ENCODE measurements around the gene CRYZL1.

The CRYZL1 gene

GRCh38 chr21:33659568-33659949, 18.0 kb upstream of the CRYZL1 start:
- Histone ChIP-seq H3K4me1 (ENCODE audit: insufficient read depth, low read length) (no peaks in the 10 kb centered on the region), H3K27ac (ENCODE audit: low read length) (no peak overlapping the region), H4K20me1 (ENCODE audit: insufficient read depth, low read length) (no peaks in the 10 kb centered on the region; the same call in 1 of the 2 replicates), H3K9ac (ENCODE audit: low read depth, low read length) (no peak overlapping the region), H3K4me2 (ENCODE audit: insufficient read depth, low read length) (no peak overlapping the region), H3K4me3 (ENCODE audit: low read depth in 1 of 2, low read length in 2 of 2) (no peak overlapping the region), H3K36me3 (ENCODE audit: insufficient read depth, low read length) (no peaks in the 10 kb centered on the region), H3K9me3 (ENCODE audit: insufficient read depth, low read length, severe bottlenecking) (no peaks in the 10 kb centered on the region), H3K27me3 (ENCODE audit: insufficient read depth, low read length, poor library complexity) (no peaks in the 10 kb centered on the region), H2AFZ (ENCODE audit: low read depth, low read length) (no peak overlapping the region), H3K79me2 (ENCODE audit: insufficient read depth, low read length) (peaks cover 17% of the 10 kb centered on the region)
- no peak for DNase-seq
- ATAC-seq (ENCODE audit: insufficient read depth, low read depth): no peak
- TF ChIP-seq, protein P1, sequence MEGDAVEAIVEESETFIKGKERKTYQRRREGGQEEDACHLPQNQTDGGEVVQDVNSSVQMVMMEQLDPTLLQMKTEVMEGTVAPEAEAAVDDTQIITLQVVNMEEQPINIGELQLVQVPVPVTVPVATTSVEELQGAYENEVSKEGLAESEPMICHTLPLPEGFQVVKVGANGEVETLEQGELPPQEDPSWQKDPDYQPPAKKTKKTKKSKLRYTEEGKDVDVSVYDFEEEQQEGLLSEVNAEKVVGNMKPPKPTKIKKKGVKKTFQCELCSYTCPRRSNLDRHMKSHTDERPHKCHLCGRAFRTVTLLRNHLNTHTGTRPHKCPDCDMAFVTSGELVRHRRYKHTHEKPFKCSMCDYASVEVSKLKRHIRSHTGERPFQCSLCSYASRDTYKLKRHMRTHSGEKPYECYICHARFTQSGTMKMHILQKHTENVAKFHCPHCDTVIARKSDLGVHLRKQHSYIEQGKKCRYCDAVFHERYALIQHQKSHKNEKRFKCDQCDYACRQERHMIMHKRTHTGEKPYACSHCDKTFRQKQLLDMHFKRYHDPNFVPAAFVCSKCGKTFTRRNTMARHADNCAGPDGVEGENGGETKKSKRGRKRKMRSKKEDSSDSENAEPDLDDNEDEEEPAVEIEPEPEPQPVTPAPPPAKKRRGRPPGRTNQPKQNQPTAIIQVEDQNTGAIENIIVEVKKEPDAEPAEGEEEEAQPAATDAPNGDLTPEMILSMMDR (IDR thresholded peaks at IDR 0.05; ENCODE audit: borderline replicate concordance, extremely low read depth, low read length, poor library complexity, severe bottlenecking): no peak
- no peak for TF ChIP-seq EZH2 (IDR thresholded peaks at IDR 0.05; ENCODE audit: borderline replicate concordance, low read depth, low read length, severe bottlenecking)

GRCh38 chr21:33658919-33659567, 17.5 kb upstream of the CRYZL1 start:
- ATAC-seq (ENCODE audit: insufficient read depth, low read depth): no peak
- no peak for TF ChIP-seq EZH2 (IDR thresholded peaks at IDR 0.05; ENCODE audit: borderline replicate concordance, low read depth, low read length, severe bottlenecking)
- TF ChIP-seq, protein P1 (IDR thresholded peaks at IDR 0.05; ENCODE audit: borderline replicate concordance, extremely low read depth, low read length, poor library complexity, severe bottlenecking): no peak
- H3K36me3 ChIP-seq (ENCODE audit: insufficient read depth, low read length): no peaks in the 10 kb centered on the region
- H3K4me3 ChIP-seq (ENCODE audit: low read depth in 1 of 2, low read length in 2 of 2): no peak overlapping the region
- H3K27ac ChIP-seq (ENCODE audit: low read length): no peak overlapping the region
- H4K20me1 ChIP-seq (ENCODE audit: insufficient read depth, low read length): no peaks in the 10 kb centered on the region; the same call in 1 of the 2 replicates
- H3K9me3 ChIP-seq (ENCODE audit: insufficient read depth, low read length, severe bottlenecking): no peaks in the 10 kb centered on the region
- no peak overlapping the region for H3K9ac ChIP-seq (ENCODE audit: low read depth, low read length)
- no peaks in the 10 kb centered on the region for H3K27me3 ChIP-seq (ENCODE audit: insufficient read depth, low read length, poor library complexity)
- H3K4me2 ChIP-seq (ENCODE audit: insufficient read depth, low read length): no peak overlapping the region
- H3K79me2 ChIP-seq (ENCODE audit: insufficient read depth, low read length): peaks cover 13% of the 10 kb centered on the region
- no peaks in the 10 kb centered on the region for H3K4me1 ChIP-seq (ENCODE audit: insufficient read depth, low read length)
- no peak for DNase-seq
- H2AFZ ChIP-seq (ENCODE audit: low read depth, low read length): no peak overlapping the region

DNA sequence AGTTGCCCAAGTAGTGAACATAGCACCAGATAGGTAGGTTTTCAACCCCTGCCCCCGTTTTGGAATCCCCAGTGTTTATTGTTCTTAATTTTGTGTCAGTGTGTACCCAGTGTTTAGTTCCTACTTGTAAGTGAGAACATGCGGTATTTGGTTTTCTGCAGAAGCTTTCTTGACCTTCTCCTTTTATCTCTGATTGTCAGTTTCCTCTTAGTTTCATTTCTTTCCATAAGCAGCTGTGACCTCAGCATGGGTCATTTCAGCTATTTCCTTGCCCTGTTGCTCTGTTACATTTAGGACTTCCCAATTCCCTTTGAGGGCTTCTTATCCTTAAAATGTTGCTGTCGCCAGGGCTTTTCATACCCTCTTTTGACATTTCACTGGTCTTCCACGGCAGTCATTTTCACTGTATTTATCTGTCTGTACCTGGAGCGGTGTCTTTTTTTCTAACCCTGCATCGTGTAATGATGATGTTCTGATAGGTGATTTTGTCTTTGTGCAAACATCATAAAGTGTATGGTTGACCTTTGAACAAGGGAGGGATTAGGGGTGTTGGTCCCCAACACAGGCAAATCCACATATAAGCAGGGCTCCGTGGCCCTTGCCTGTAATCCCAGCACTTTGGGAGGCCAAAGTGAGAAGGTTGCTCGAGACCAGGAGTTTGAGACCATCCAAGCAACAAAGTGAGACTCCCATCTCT, 15.7 kb upstream of the CRYZL1 start:
- H4K20me1 ChIP-seq (ENCODE audit: insufficient read depth, low read length): no peaks in the 10 kb centered on the region; the same call in 1 of the 2 replicates
- no peaks in the 10 kb centered on the region for H3K27me3 ChIP-seq (ENCODE audit: insufficient read depth, low read length, poor library complexity)
- H3K79me2 ChIP-seq (ENCODE audit: insufficient read depth, low read length): peaks cover 11% of the 10 kb centered on the region
- no peak overlapping the region for H2AFZ ChIP-seq (ENCODE audit: low read depth, low read length)
- TF ChIP-seq EZH2 (IDR thresholded peaks at IDR 0.05; ENCODE audit: borderline replicate concordance, low read depth, low read length, severe bottlenecking): no peak
- TF ChIP-seq, protein P1 (IDR thresholded peaks at IDR 0.05; ENCODE audit: borderline replicate concordance, extremely low read depth, low read length, poor library complexity, severe bottlenecking): no peak
- no peak overlapping the region for H3K27ac ChIP-seq (ENCODE audit: low read length)
- H3K4me1 ChIP-seq (ENCODE audit: insufficient read depth, low read length): no peaks in the 10 kb centered on the region
- H3K36me3 ChIP-seq (ENCODE audit: insufficient read depth, low read length): no peaks in the 10 kb centered on the region
- no peak overlapping the region for H3K9ac ChIP-seq (ENCODE audit: low read depth, low read length)
- no peaks in the 10 kb centered on the region for H3K9me3 ChIP-seq (ENCODE audit: insufficient read depth, low read length, severe bottlenecking)
- DNase-seq (no peak), ATAC-seq (ENCODE audit: insufficient read depth, low read depth) (no peak)
- no peak overlapping the region for H3K4me2 ChIP-seq (ENCODE audit: insufficient read depth, low read length)
- no peak overlapping the region for H3K4me3 ChIP-seq (ENCODE audit: low read depth in 1 of 2, low read length in 2 of 2)
